Mesothelial cell of epicardium (in vitro differentiated cells): ENCODE measurements around the gene ABCD3. TPM values are rescaled to one million over a fixed set of nuclear protein-coding genes. Genes with fewer than 3 reads are reported as not detected.

ENCODE experiments used
- DNase-seq, 2 experiments: peaks; one replicate each; pipeline ENCODE4 v3.0.0; 2021; ENCODE audit warnings: low spot score in 2 of 2; ENCODE audit not compliant: unreplicated experiment in 2 of 2
- H3K27ac Mint-ChIP-seq: 2 replicates; pipeline ENCODE4 v1.8.0; 2021; ENCODE audit warnings: mixed read lengths
- H3K27me3 Mint-ChIP-seq: 2 replicates; pipeline ENCODE4 v1.8.0; 2021; ENCODE audit warnings: low read depth, mixed read lengths
- H3K36me3 Mint-ChIP-seq: 2 replicates; pipeline ENCODE4 v1.8.0; 2021; ENCODE audit warnings: mixed read lengths
- H3K4me1 Mint-ChIP-seq: 2 replicates; pipeline ENCODE4 v1.8.0; 2021; ENCODE audit warnings: mixed read lengths
- H3K4me3 Mint-ChIP-seq: 2 replicates; pipeline ENCODE4 v1.8.0; 2021; ENCODE audit warnings: mild to moderate bottlenecking, moderate library complexity, mixed read lengths
- H3K9me3 Mint-ChIP-seq: 2 replicates; pipeline ENCODE4 v1.8.0; 2021; ENCODE audit warnings: mixed read lengths
- total RNA-seq: library from RNA; stranded (reverse); gene quantifications from 3 replicates; pipeline ENCODE4 v1.2.1, GENCODE V29; 2021
- TF ChIP-seq, protein P1 (sequence below): fragments of 200-600 bp; sonication (generic); IDR thresholded peaks from one replicate; pipeline ENCODE4 v1.5.0; 2021; ENCODE audit warnings: antibody characterized with exemption; ENCODE audit not compliant: unreplicated experiment

The ABCD3 gene
- total RNA-seq, 1 donor from 2014 or later: 38.2 TPM

DNA sequence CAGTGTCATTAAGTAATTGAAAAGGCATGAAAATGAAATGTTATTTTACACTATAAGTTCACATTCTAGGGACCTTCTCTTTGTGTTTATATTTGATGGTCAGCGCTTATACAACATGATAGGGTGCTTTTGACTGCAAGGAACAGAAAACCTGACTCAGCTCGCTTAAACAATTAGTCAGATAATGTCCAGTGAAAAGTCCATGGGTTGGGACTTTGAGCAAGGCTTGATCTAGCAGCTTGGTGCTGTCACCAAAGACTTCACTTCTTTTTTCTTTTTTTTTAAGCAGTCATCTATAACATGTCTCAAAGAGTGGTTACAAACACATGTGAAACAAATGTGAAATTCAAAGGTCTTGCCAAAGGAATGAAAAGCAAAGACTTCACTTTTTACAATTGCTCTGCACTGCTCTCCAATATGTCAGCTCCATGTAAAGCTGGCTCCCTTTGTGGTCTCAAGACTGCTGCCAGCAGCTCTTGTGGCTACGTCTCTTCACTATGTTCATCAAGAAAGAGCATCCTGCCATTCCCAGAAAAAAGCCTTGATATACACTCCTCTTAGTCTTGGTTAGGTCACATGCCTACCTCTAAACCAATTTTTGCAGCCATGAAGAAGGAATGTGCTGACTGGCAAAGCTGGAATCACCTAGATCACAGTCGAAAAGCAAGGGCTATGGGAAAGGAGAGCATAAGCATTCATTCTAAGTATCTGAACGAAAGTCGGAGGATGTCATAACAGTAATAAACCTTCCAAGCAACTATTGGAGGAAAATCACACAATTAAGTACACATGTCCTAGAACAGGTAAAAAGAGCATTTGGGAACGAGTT is 108.2 kb downstream of the ABCD3 start:
- TF ChIP-seq, protein P1, sequence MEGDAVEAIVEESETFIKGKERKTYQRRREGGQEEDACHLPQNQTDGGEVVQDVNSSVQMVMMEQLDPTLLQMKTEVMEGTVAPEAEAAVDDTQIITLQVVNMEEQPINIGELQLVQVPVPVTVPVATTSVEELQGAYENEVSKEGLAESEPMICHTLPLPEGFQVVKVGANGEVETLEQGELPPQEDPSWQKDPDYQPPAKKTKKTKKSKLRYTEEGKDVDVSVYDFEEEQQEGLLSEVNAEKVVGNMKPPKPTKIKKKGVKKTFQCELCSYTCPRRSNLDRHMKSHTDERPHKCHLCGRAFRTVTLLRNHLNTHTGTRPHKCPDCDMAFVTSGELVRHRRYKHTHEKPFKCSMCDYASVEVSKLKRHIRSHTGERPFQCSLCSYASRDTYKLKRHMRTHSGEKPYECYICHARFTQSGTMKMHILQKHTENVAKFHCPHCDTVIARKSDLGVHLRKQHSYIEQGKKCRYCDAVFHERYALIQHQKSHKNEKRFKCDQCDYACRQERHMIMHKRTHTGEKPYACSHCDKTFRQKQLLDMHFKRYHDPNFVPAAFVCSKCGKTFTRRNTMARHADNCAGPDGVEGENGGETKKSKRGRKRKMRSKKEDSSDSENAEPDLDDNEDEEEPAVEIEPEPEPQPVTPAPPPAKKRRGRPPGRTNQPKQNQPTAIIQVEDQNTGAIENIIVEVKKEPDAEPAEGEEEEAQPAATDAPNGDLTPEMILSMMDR: no peak
- Mint-ChIP-seq H3K4me1 (peaks cover 22% of the 10 kb centered on the region), H3K9me3 (no peaks in the 10 kb centered on the region), H3K27ac (peak overlapping the region; percentile 4), H3K4me3 (no peak overlapping the region), H3K36me3 (peaks cover 9% of the 10 kb centered on the region), H3K27me3 (no peaks in the 10 kb centered on the region)
- no peak for DNase-seq

- Mint-ChIP-seq H3K27me3 (no peaks in the 10 kb centered on the region), H3K27ac (peak overlapping the region; percentile 90), H3K4me3 (no peak overlapping the region), H3K36me3 (peaks cover 19% of the 10 kb centered on the region), H3K9me3 (no peaks in the 10 kb centered on the region), H3K4me1 (peaks cover 25% of the 10 kb centered on the region)
- no peak for DNase-seq
- TF ChIP-seq, protein P1: no peak
These were observed 109.3 kb downstream of the ABCD3 start for GRCh38 chr1:94527447-94528031.

- TF ChIP-seq, protein P1: no peak
- peaks cover 29% of the 10 kb centered on the region for H3K4me1 Mint-ChIP-seq
- H3K4me3 Mint-ChIP-seq: no peak overlapping the region
- no peaks in the 10 kb centered on the region for H3K27me3 Mint-ChIP-seq
- no peaks in the 10 kb centered on the region for H3K9me3 Mint-ChIP-seq
- no peak for DNase-seq
- H3K27ac Mint-ChIP-seq: peak overlapping the region; percentile 90
- H3K36me3 Mint-ChIP-seq: peaks cover 27% of the 10 kb centered on the region
These were observed 110.1 kb downstream of the ABCD3 start for GRCh38 chr1:94528299-94528698.

- no peak for DNase-seq
- H3K27me3 Mint-ChIP-seq: no peaks in the 10 kb centered on the region
- peaks cover 29% of the 10 kb centered on the region for H3K36me3 Mint-ChIP-seq
- H3K27ac Mint-ChIP-seq: peak overlapping the region; percentile 28
- H3K9me3 Mint-ChIP-seq: no peaks in the 10 kb centered on the region
- H3K4me3 Mint-ChIP-seq: no peak overlapping the region
- peaks cover 29% of the 10 kb centered on the region for H3K4me1 Mint-ChIP-seq
- TF ChIP-seq, protein P1: no peak
These were observed 110.6 kb downstream of the ABCD3 start for GRCh38 chr1:94528826-94529225.

GRCh38 chr1:94529416-94529815 is 111.2 kb downstream of the ABCD3 start:
- H3K36me3 Mint-ChIP-seq: peaks cover 31% of the 10 kb centered on the region
- H3K9me3 Mint-ChIP-seq: no peaks in the 10 kb centered on the region
- H3K27ac Mint-ChIP-seq: no peak overlapping the region
- TF ChIP-seq, protein P1: no peak
- no peak overlapping the region for H3K4me3 Mint-ChIP-seq
- no peaks in the 10 kb centered on the region for H3K27me3 Mint-ChIP-seq
- H3K4me1 Mint-ChIP-seq: peaks cover 29% of the 10 kb centered on the region
- DNase-seq: no peak
